AG09309 (cell line): ENCODE data around the gene RNASE2.
"Not testable (repeated sequence)": the region's sequence is repeated elsewhere in the genome, so short reads cannot be mapped to it uniquely, and the experiment has no call there.

Source experiments
- DNase-seq: peaks from one replicate; pipeline ENCODE4 v3.0.0-alpha.2; 2010; ENCODE audit warnings: low read depth
- H3K4me3 ChIP-seq: 2 replicates; pipeline ENCODE4 v1.5.1; 2011; ENCODE audit warnings: mild to moderate bottlenecking, low read depth, low read length, moderate library complexity; ENCODE audit not compliant: control insufficient read depth
- TF ChIP-seq, protein P1 (sequence below): IDR thresholded peaks from 2 replicates; pipeline ENCODE4 v1.5.1; 2011; ENCODE audit warnings: mild to moderate bottlenecking, low read depth, low read length, inconsistent platforms; ENCODE audit not compliant: insufficient read depth, control insufficient read depth; ENCODE audit errors: missing control alignments

Gene RNASE2

DNA sequence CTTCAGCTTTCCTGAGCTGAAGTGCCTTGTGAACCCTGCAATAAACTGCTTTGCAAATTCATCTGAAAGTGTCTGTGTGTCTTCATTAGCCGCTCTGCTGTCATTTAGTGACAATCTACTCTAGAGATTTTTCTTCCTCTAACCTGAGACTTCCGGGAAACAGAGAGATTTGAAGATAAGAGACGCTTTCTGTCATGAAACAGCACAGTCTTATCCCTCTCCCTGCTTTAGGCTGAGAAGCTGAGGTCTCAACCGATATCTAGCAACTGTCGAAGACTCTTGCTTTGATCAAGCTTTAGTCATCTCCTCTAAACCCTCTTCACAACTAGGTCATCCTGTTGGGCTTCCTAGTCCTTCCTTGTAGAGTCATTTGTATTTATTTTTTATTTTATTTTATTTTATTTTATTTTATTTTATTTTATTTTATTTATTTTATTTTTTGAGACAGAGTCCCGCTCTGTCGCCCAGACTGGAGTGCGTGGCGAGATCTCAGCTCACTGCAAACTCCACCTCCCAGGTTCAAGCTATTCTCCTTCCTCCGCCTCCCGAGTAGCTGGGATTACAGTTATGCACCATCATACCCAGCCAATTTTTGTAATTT, 1.2 kb downstream of the RNASE2 start:
- no peak overlapping the region for H3K4me3 ChIP-seq
- no peak for DNase-seq
- TF ChIP-seq, protein P1, sequence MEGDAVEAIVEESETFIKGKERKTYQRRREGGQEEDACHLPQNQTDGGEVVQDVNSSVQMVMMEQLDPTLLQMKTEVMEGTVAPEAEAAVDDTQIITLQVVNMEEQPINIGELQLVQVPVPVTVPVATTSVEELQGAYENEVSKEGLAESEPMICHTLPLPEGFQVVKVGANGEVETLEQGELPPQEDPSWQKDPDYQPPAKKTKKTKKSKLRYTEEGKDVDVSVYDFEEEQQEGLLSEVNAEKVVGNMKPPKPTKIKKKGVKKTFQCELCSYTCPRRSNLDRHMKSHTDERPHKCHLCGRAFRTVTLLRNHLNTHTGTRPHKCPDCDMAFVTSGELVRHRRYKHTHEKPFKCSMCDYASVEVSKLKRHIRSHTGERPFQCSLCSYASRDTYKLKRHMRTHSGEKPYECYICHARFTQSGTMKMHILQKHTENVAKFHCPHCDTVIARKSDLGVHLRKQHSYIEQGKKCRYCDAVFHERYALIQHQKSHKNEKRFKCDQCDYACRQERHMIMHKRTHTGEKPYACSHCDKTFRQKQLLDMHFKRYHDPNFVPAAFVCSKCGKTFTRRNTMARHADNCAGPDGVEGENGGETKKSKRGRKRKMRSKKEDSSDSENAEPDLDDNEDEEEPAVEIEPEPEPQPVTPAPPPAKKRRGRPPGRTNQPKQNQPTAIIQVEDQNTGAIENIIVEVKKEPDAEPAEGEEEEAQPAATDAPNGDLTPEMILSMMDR = no peak

DNA sequence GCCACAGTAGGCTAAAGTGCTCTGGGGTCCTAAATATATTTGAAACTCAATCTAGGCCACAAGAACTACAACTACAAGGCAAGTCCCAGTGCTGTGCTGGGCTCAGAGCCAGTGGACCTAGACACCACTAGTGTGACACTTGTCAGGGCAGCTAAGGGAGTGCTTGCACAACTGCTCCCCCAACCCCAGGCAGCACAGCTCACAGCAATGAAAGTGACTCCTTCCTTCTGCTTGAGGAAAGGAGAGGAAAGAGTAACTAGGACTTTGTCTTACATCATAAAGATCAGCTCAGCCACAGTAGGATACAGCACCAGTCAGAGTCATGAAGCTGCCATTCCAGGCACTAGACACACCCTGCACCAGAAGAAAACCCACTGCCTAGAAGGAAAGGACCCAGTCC, 3.7 kb downstream of the RNASE2 start:
- H3K4me3 ChIP-seq, DNase-seq: not testable (repeated sequence)

DNA sequence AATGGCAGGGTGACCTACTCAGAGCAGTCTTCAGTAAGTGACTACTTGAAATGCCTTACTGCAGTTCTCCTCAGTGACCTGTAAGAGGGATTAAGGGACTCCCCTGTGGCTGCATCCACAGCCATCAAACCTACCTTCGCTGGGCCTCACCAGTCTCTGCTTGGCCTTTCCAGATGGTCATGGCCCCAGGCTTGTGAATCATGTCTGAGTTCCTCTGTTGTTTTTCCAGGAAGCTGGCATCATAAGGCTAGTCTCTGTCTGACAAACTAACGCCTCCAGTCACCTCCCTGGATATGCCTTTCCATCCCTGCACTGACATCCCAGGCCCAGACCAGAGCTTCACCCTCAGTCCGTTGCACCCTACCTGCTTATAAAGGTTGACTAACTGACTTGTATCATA, 14.0 kb downstream of the RNASE2 start:
- DNase-seq = no peak
- TF ChIP-seq, protein P1 = no peak
- no peak overlapping the region for H3K4me3 ChIP-seq

DNA sequence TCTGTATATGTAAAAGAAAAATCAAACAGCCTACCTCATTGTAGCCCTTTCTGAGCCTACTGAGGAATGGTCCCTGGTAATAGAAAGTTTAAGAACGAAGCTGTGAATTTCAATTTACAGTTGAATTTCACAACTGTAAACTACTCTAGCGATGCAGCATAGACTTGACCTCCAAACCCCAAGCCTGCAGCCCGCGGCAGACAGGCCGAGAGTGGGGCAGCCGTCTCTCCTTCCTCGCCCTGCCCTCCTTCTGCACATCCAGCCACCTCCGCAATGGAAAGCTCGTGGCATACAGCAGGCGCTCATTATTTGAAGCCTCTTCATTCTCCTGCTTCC, 15.3 kb downstream of the RNASE2 start:
- H3K4me3 ChIP-seq = peak overlapping the region; percentile 80
- no peak for DNase-seq
- TF ChIP-seq, protein P1 = no peak

DNA sequence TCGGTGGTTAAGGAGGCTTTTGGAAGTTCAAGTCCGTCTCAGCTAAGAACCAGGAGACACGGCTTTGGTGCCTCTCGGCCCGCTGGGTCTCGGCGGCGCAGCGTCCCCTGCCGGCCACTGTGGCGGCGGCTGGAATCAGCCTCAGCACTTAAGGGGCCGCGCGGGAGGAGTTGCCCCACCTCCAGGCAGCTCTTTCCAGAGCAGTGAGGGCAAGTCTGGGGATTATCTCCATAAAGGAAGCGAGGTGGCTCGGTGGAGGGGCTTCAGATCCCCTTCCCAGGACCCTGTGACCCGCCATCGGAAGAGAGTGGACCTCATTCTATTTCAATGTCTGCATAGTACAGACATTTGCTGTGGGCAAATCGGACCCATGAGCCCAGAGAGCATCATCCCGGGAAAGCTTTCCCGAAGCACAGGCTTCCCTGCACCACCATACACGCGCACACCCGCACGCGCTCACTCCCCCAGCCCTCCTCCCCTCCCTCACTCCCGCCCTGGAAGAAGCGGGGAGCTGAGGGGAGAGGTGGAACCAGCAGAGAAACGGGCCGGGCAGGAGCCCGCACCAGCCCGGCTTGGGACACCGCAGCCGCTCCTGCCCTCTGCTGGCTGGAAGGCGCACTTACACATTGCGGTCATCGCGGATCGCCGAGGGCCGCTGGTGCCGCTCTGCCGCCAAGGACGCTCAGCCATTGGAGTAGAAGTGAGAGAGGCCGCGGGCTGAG, 15.9 kb downstream of the RNASE2 start:
- TF ChIP-seq, protein P1 = peak; percentile 100
- DNase-seq = no peak
- H3K4me3 ChIP-seq = peak overlapping the region; percentile 80

DNA sequence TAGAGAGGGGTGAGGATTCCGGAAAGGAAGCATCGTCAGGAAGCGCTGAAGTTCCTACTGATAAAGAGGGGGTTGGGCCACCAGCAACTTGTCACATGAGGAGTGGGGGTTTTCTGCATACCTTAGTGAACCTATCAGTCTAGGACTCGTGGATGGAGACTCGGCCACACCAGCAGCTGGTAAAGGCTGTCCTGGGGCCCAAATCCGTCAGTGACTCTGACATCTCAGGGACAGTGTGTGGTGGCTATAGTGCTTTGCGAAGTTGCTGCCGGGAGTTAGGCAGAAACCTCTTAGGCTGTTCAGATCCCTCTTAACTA, 16.4 kb downstream of the RNASE2 start:
- no peak for DNase-seq
- H3K4me3 ChIP-seq = peak overlapping the region; percentile 80
- TF ChIP-seq, protein P1 = no peak

DNA sequence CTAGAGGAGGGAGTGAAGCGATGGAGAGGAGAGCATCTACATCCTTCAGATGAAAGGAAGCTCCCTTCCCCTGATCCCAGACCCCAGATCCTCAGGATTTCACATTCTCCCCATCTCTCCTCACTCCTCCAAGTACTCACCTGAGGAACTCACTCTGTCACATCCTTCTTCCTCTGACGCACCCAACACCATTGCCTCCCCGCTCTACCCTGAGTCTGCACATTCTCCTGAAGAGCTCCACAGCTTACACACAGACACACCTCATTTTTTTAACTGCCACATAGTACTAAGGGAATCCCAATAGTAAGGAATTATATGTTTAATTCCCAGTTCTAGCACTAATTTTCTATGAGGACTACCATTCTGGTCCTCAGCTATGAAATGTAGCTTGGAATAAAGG, 18.2 kb downstream of the RNASE2 start:
- no peak overlapping the region for H3K4me3 ChIP-seq
- no peak for DNase-seq
- TF ChIP-seq, protein P1 = no peak
